ENCODE data around the gene TOM1L1. TPM values are rescaled to one million over a fixed set of nuclear protein-coding genes. Genes with fewer than 3 reads are reported as not detected.

The TOM1L1 gene
- total RNA-seq, 1 experiment from 2014 or later = 55.4 TPM

DNA sequence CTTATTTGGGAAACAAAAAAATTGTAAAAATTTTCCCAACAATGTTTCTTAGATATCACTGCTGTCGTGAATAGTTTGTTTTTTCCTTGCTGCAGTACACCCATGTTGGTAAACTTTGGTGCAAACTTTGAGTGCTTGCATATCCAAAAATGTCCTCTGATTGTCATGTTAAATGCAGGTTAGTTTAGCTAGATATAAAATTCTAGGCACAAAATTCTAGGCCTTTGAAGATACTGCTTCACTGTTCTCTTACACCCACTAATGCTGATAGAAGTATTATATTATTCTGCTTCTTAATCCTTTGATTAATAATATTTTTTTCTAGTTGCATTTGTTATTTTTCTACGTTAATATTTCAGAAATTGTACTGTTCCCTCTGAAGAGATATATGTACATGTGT lies 16.1 kb downstream of the TOM1L1 start:
- TF ChIP-seq EZH2 (IDR thresholded peaks at IDR 0.05; ENCODE audit: borderline replicate concordance, low read depth, low read length, poor library complexity, severe bottlenecking) = no peak
- TF ChIP-seq, protein P1, sequence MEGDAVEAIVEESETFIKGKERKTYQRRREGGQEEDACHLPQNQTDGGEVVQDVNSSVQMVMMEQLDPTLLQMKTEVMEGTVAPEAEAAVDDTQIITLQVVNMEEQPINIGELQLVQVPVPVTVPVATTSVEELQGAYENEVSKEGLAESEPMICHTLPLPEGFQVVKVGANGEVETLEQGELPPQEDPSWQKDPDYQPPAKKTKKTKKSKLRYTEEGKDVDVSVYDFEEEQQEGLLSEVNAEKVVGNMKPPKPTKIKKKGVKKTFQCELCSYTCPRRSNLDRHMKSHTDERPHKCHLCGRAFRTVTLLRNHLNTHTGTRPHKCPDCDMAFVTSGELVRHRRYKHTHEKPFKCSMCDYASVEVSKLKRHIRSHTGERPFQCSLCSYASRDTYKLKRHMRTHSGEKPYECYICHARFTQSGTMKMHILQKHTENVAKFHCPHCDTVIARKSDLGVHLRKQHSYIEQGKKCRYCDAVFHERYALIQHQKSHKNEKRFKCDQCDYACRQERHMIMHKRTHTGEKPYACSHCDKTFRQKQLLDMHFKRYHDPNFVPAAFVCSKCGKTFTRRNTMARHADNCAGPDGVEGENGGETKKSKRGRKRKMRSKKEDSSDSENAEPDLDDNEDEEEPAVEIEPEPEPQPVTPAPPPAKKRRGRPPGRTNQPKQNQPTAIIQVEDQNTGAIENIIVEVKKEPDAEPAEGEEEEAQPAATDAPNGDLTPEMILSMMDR (conservative IDR thresholded peaks at IDR 0.05; ENCODE audit: low read depth, low read length) = no peak
- Histone ChIP-seq H3K27ac (ENCODE audit: low read depth, low read length, poor library complexity, severe bottlenecking) (no peak overlapping the region), H3K9me3 (ENCODE audit: low read depth, low read length, poor library complexity, severe bottlenecking) (peaks cover 17% of the 10 kb centered on the region), H3K36me3 (ENCODE audit: insufficient read depth, low read length, poor library complexity, severe bottlenecking) (peaks cover 54% of the 10 kb centered on the region), H3K27me3 (replicated peaks; ENCODE audit: insufficient read depth, low read depth, low read length, poor library complexity) (no peaks in the 10 kb centered on the region), H3K4me1 (ENCODE audit: insufficient read depth, low read length, poor library complexity, severe bottlenecking) (peaks cover 5% of the 10 kb centered on the region), H3K4me3 (ENCODE audit: low read depth, low read length, poor library complexity, severe bottlenecking) (no peak overlapping the region)
- CTCF ChIA-PET = no interaction called here
- POLR2A ChIA-PET (ENCODE audit: low non-redundant PET) = no interaction called here
- BruUV-seq (replicated peaks) = no TSS peak
- no peak for DNase-seq (ENCODE audit: low spot score)
- intact Hi-C loops (cut with micrococcal nuclease; ENCODE audit: unreplicated experiment) = no loop called here

DNA sequence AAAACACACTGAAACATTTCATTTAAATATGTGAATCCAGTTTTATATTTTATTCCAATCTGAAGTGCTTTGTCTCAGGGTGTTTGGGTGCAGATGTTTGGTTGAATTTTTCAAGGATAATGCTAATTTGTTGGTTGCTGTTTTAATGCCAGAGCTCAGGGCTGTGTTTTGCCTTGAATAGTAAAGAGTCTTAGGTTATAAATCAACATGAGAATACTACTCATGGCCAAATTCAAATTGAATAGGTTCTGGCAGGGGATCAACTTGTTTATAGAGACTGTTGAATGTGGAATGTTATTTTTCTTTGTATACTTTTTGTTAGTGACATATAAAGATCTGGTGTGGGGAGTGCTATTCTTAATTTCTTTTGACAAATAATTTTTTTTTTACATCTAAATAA lies 18.8 kb downstream of the TOM1L1 start:
- Histone ChIP-seq H3K36me3 (ENCODE audit: insufficient read depth, low read length, poor library complexity, severe bottlenecking) (peaks cover 38% of the 10 kb centered on the region), H3K4me1 (ENCODE audit: insufficient read depth, low read length, poor library complexity, severe bottlenecking) (peaks cover 5% of the 10 kb centered on the region), H3K27me3 (replicated peaks; ENCODE audit: insufficient read depth, low read depth, low read length, poor library complexity) (no peaks in the 10 kb centered on the region), H3K4me3 (ENCODE audit: low read depth, low read length, poor library complexity, severe bottlenecking) (no peak overlapping the region), H3K9me3 (ENCODE audit: low read depth, low read length, poor library complexity, severe bottlenecking) (peaks cover 17% of the 10 kb centered on the region), H3K27ac (ENCODE audit: low read depth, low read length, poor library complexity, severe bottlenecking) (no peak overlapping the region)
- intact Hi-C loops (cut with micrococcal nuclease; ENCODE audit: unreplicated experiment) = no loop called here
- ChIA-PET POLR2A (ENCODE audit: low non-redundant PET) (no interaction called here), CTCF (no interaction called here)
- TF ChIP-seq EZH2 (IDR thresholded peaks at IDR 0.05; ENCODE audit: borderline replicate concordance, low read depth, low read length, poor library complexity, severe bottlenecking) = no peak
- TF ChIP-seq, protein P1 (conservative IDR thresholded peaks at IDR 0.05; ENCODE audit: low read depth, low read length) = no peak
- DNase-seq (ENCODE audit: low spot score) = no peak
- BruUV-seq (replicated peaks) = no TSS peak

DNA sequence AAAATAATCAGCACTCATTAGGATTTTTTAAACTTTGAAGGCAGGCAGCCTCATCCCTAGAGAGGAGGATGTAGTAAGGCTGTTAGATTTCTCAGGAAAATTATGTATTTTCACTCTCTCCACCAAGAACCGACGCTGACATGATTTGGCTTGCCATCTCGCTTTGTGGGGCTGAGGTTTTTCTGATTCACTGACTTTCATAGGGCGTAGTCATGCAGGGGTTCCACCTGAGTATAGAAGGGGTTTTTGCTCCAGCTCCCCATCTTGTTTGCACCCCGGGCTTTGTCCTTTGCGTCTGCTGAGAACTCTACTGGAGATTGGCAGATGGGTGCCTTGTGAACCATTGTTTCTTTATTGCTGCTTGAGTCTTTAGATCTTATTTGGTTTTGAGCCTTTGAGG lies 20.2 kb downstream of the TOM1L1 start:
- Histone ChIP-seq H3K27me3 (replicated peaks; ENCODE audit: insufficient read depth, low read depth, low read length, poor library complexity) (no peaks in the 10 kb centered on the region), H3K27ac (ENCODE audit: low read depth, low read length, poor library complexity, severe bottlenecking) (no peak overlapping the region), H3K4me1 (ENCODE audit: insufficient read depth, low read length, poor library complexity, severe bottlenecking) (peaks cover 5% of the 10 kb centered on the region), H3K4me3 (ENCODE audit: low read depth, low read length, poor library complexity, severe bottlenecking) (no peak overlapping the region), H3K36me3 (ENCODE audit: insufficient read depth, low read length, poor library complexity, severe bottlenecking) (peaks cover 24% of the 10 kb centered on the region), H3K9me3 (ENCODE audit: low read depth, low read length, poor library complexity, severe bottlenecking) (peaks cover 14% of the 10 kb centered on the region)
- no TSS peak for BruUV-seq (replicated peaks)
- ChIA-PET CTCF (no interaction called here), POLR2A (ENCODE audit: low non-redundant PET) (no interaction called here)
- intact Hi-C loops (cut with micrococcal nuclease; ENCODE audit: unreplicated experiment) = no loop called here
- TF ChIP-seq, protein P1 (conservative IDR thresholded peaks at IDR 0.05; ENCODE audit: low read depth, low read length) = no peak
- TF ChIP-seq EZH2 (IDR thresholded peaks at IDR 0.05; ENCODE audit: borderline replicate concordance, low read depth, low read length, poor library complexity, severe bottlenecking) = no peak
- no peak for DNase-seq (ENCODE audit: low spot score)

All from A673 (cell line).